DMS79 treated with DMSO at 0.1 percent for 48 hours (cell line): ENCODE data around the gene PRKAG2.

Experiments
- DNase-seq: peaks from one replicate; lab custom pipeline; 2025; lab: John Stamatoyannopoulos, UW

PRKAG2 gene

DNA sequence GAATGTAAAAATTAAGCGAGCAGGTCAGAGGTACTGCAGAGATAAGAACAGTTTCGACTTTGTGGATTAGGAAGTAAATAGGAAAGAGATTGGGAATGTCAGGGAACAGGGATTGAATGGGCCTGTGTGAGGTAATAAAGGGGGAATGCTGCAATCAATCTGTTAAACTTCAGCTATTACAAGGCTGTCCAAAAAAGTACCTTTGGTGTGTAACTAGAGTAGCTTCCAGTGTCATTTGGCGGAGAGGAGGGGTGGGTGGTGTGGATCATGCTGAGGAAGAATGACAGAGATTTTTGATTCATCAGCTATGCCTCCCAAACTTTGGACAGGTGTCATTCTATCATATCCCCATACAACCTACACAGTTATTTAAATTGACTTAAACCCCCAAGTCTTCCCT is 229.0 kb downstream of the PRKAG2 start:
- no peak for DNase-seq

DNA sequence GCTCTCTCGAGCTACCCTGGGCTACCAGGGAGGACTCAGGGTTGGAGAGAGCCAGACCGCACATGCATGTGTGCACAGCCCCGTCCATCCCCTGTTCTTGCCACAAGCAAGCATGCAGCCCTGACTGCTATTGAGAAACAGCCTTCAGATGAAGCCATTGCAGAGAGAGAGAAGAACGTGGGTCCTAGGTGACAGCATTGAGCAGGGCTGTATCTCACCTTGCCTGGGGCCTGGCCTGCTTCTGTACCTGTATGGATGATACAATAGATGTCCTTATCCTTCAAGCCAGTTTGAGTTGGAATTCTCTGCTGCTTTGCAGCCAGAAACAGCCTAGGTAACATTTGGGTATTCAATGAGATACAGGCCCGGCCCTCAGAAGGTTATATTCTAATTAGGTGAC is 229.9 kb downstream of the PRKAG2 start:
- no peak for DNase-seq

DNA sequence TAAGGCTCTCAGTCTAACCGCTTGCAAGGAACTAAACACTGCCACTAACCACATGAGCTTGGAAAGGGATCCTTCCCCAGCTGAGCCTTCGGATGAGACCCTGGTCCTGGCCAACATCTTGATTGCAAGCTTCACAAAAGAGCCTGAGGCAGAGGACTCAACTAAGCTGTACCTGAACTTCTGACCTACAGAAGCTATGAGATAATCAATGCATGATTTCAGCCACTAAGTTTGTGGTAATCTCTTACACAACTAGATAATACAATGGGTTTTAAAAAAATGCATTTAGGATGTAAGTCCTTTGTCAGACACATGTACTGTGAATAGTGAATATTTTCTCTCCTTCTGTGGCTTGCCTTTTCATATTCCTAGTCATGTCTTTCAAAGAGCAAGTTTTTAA is 231.6 kb downstream of the PRKAG2 start:
- no peak for DNase-seq

DNA sequence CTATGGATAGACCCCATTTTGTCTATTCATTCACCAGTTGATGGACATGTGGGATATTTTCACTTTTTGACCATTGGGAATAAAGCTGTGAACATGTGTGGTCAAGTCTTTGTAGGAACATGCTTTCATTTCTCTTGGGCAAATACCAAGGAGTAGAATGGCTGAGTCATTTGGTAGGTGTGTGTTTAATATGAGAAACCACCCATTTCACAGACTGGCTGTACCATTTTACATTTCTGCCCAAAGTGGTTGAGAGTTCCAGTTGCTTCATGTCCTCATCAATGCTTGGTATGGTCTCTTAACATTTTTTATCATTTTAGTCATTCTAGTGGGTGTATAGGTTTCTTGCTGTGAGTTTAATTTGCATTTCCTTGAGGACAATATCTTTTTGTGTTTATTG is 232.4 kb downstream of the PRKAG2 start:
- DNase-seq = no peak

DNA sequence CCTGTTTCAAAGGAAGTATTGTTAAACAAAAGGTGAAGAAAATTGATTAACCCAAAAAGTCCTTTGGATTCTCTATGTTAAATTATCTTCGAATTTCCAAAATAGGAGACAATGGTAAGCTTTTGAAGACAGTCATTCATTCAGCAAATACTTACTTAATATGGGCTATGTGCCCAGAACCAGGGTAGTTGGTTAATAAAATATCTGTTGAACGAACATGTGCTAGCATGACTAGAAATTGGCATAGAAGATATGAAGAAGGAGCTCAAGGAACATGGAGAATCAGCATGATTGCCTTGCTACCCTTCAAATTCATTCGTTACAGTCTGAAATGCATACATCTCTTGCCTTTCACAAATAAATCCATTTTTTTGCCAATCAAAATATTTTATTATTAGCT is 234.2 kb downstream of the PRKAG2 start:
- no peak for DNase-seq

GRCh38 chr7:151641587-151641986 is 235.3 kb downstream of the PRKAG2 start:
- DNase-seq = no peak

DNA sequence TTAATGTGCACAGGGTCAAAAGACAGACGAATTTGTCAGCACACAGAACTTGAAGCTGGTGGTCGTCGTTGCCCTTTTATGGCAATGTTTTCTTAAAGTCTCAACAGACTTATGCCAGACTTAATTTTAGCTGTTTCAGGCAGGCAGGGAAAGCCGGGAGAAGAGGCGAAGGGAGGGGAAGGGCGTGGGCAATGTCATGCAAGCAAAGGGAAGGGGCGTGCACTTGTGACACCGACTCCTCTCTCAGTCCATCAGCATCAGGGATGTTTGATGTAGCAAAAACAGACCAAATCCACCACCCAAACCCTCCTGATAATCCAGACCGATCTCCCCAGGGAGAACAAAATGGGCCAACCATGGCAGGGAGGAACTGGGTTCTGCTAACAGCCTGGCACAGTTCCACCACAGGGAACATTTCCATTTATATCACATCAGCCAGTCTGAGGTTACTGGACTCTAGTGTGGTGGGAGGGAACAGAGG is 239.1 kb downstream of the PRKAG2 start:
- no peak for DNase-seq

GRCh38 chr7:151634643-151635042 is 242.3 kb downstream of the PRKAG2 start:
- no peak for DNase-seq

- no peak for DNase-seq
These were observed 243.5 kb downstream of the PRKAG2 start for GRCh38 chr7:151633516-151633812.

GRCh38 chr7:151632750-151633515 is 244.0 kb downstream of the PRKAG2 start:
- DNase-seq = no peak

DNA sequence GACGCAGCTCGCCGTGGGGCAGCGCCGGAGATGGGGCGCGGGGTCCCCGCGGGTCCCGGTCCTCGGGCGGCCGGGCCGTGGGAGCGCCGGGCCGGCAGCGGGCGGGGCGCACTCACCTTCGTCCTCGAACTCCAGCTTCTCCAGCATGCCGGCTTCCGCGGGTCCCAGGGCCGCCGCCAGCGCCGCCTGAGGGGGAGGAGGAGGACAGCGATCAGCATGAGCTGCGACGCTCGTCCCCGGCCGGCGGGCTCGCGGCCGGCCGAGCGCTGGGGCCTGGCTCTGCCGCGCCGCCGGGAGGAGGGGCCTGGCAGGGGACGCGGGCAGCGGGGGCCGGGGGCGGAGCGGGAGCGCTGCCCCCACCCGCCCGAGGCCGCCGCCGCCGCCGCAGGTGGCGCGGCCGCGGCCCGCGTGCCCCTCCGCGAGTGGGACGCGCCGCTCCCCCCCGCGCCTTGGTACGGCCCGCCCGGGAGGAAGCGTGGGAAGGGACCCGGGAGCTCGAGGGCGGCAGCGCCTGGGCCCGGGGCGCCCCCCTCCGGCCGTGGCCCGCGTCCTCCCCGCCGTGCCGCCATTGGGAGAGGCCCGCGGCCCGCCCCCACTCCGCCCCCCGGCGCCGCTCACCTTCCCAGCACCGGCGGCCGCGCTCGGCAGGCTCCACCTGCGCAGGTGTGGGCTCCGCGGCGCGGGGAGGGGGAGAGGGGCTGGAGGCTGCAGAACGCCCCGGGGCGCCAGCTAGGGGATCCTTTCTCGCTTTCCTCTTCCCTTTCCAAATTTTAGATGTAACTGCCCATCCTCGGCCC is 244.8 kb downstream of the PRKAG2 start:
- DNase-seq = peak; percentile 61

DNA sequence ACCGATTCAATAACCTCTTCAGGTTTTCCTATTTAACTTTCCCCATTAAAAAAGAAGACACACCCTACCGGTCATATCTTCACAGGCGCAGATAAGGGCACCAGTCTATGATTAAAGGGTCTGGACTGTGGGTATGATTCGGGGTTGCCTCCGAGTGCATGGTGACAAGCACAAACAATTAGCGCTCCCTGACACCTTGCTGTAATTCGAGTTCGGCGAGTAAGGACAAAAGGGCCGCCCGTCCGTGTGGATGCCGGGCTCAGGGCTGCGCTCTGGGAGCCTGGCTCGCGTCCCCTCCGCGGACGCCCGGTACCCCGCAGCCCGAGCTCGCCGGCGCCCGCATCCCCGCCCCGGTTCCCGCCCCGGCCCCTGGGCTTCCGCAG is 245.4 kb downstream of the PRKAG2 start:
- peak; percentile 41 for DNase-seq

- peak; percentile 10 for DNase-seq
These were observed 245.9 kb downstream of the PRKAG2 start for GRCh38 chr7:151630851-151631569.

DNA sequence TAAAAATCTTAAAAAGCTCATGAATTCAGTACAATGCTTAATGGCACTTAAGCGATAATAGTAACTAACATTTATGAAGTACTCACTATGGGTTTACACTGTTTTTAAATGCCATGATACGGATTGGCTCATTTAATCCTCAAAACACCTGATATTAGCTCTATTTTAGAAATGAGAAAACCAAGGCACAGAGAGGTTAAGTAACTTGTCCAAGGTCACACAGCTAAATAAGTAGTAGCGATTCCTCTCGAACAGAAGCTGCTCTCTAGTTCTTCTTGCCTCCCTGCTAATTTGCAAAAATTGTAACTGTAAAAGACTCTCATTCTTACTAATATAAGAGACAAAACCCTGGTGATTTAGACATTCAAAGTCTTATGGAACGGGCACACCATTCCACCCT is 246.6 kb downstream of the PRKAG2 start:
- DNase-seq = no peak

GRCh38 chr7:151629713-151630272 is 247.1 kb downstream of the PRKAG2 start:
- DNase-seq = no peak

DNA sequence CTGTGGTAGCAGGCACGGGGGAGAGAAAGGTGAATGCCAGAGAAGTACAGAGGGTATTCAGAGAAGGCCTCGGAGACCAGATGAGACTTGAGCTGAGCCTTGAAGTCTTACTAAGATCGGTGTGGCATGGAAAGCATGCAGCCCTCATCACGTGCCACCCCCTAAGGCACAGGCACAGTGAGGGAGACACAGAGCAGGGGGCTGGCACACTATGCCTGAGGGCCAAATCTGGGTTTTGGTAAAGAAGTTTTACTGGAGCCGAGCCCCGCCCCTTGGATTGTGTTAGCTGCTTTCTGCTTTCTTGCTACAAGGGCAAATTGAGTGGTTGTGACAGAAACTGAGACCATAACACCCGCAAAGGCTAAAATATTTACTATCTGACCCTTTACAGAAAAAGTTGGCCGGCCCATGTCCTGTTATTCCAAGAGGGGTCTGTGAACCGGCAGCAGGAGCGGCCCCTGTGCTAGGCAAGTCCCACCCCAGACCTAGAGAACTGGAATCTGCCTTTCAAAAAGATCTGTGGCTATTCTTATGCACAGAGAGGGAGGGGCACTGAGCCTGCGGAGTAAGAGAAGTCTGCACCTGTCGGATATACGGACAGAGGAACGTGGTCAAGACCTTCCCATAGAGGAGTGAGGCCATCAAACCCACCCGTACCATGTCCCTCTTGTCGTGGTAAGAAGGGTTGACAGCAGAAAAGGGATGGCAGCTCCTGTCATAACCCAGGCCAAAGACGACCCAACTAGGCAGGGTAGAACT is 247.9 kb downstream of the PRKAG2 start:
- no peak for DNase-seq

- no peak for DNase-seq
These were observed 250.3 kb downstream of the PRKAG2 start for GRCh38 chr7:151626422-151627115.

DNA sequence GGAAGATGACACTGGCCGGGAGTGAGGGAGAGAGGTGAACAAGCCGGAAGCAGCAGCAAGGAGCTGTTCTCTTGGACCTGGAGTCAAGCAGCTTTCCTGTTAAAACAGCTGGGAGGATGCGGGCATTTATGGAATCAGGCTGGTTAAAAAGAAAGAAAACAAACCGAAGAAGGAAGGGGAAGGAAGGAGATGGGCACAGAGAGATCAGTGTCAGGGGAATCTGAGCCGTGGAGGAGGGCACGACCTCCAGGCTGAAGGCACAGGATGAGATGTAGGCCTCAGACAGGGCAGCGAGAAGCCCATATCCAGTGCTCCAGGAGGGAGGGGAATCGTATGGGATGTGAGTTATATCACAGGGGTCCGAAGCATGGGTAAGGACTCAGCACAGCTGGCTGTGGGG is 251.3 kb downstream of the PRKAG2 start:
- DNase-seq = no peak

GRCh38 chr7:151624246-151624928 is 252.5 kb downstream of the PRKAG2 start:
- no peak for DNase-seq

GRCh38 chr7:151623766-151624165 is 253.1 kb downstream of the PRKAG2 start:
- no peak for DNase-seq

DNA sequence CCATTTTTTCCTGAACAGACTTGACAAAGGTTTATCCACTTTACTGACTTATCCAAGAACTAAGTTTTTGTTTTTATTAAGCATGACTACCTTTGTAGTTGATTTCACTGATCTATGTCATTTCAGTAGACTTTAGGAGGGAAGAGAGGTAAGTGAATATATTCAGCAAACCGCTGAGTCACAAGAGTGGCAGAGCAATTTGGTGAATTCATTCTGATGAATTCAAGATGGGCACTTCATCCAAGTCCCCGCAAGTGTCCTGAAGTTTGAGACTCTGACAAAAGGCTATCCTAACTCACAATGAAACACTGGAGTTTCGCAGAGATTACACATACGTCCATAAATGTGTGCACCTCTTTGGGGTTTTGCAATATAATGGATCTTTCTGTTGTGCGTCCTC is 255.0 kb downstream of the PRKAG2 start:
- no peak for DNase-seq
